Ascending aorta (tissue), 2 donors: ENCODE results near the gene RARS2. TPM values are rescaled to one million over a fixed set of nuclear protein-coding genes. Genes with fewer than 3 reads are reported as not detected.
"Not testable (repeated sequence)": the region's sequence is repeated elsewhere in the genome, so short reads cannot be mapped to it uniquely, and the experiment has no call there.

Experiments
- DNase-seq, 2 donors: peaks; one replicate each; pipeline ENCODE4 v3.0.0-alpha.2; 2019; ENCODE audit warnings: low spot score in 2 of 2
- H3K27ac ChIP-seq, 2 donors: fragments of 200-600 bp; sonication (generic); one replicate each; pipeline ENCODE4 v1.5.1; 2016 to 2017; ENCODE audit warnings: mild to moderate bottlenecking in 1 of 2
- H3K27me3 ChIP-seq: fragments of 200-600 bp; sonication (generic); one replicate; pipeline ENCODE4 v1.5.1; 2017
- H3K36me3 ChIP-seq, 2 donors: fragments of 200-600 bp; sonication (generic); one replicate each; pipeline ENCODE4 v1.5.1; 2016
- H3K4me1 ChIP-seq, 2 donors: fragments of 200-600 bp; sonication (generic); one replicate each; pipeline ENCODE4 v1.5.1; 2016 to 2017; ENCODE audit warnings: mild to moderate bottlenecking in 1 of 2
- H3K4me3 ChIP-seq, 2 donors: fragments of 200-600 bp; sonication (generic); one replicate each; pipeline ENCODE4 v1.5.1; 2016 to 2017; ENCODE audit warnings: mild to moderate bottlenecking in 1 of 2
- H3K9me3 ChIP-seq, 2 donors: fragments of 200-600 bp; sonication (generic); one replicate each; pipeline ENCODE4 v1.5.1; 2016
- CTCF ChIP-seq, 3 experiments: fragments of 200-600 bp in 2 of 3; fragments of 450-650 bp in 1 of 3; sonication (generic) in 2 of 3; IDR thresholded peaks; one replicate each; pipeline ENCODE4 v1.5.1; 2016 to 2019; ENCODE audit warnings: antibody characterized with exemption in 3 of 3, mild to moderate bottlenecking in 1 of 3, moderate library complexity in 1 of 3
- intact Hi-C: fragments of 100-400 bp; cut with DNase I; formaldehyde crosslinking; loops from one replicate; pipeline ENCODE4 v1.15.1; 2023
- total RNA-seq: library from RNA; depleted of rRNA; stranded (reverse); fragments of >200 nt; gene quantifications from one replicate; pipeline ENCODE4 v1.1.0, GENCODE V29; 2016

RARS2 gene
- total RNA-seq, 1 donor from 2014 or later, result 1.7 TPM

GRCh38 chr6:87630746-87631145 lies 41.0 kb upstream of the RARS2 start:
- TF ChIP-seq CTCF (IDR thresholded peaks at IDR 0.05), result no peak
- no peaks in the 10 kb centered on the region for H3K27me3 ChIP-seq
- intact Hi-C loops, result no loop called here
- no peaks in the 10 kb centered on the region for H3K4me1 ChIP-seq
- H3K36me3 ChIP-seq, result peaks cover 5 to 24% of the 10 kb centered on the region in 2 donors
- no peak overlapping the region for H3K4me3 ChIP-seq
- no peak overlapping the region for H3K27ac ChIP-seq
- no peak for DNase-seq
- no peaks in the 10 kb centered on the region for H3K9me3 ChIP-seq

GRCh38 chr6:87628881-87629280 lies 39.1 kb upstream of the RARS2 start:
- H3K9me3 ChIP-seq, result no peaks in the 10 kb centered on the region
- H3K27me3 ChIP-seq, result no peaks in the 10 kb centered on the region
- no peak overlapping the region for H3K4me3 ChIP-seq
- H3K27ac ChIP-seq, result no peak overlapping the region
- intact Hi-C loops, result no loop called here
- H3K36me3 ChIP-seq, result peaks cover under 1 to 15% of the 10 kb centered on the region in 2 donors
- no peak for DNase-seq
- no peak for TF ChIP-seq CTCF (IDR thresholded peaks at IDR 0.05)
- no peaks in the 10 kb centered on the region for H3K4me1 ChIP-seq

- Histone ChIP-seq H3K27me3 (no peaks in the 10 kb centered on the region), H3K27ac (no peak overlapping the region), H3K4me1 (no peaks in the 10 kb centered on the region), H3K9me3 (no peaks in the 10 kb centered on the region), H3K4me3 (no peak overlapping the region), H3K36me3 (peaks cover 0 to 15% of the 10 kb centered on the region in 2 donors)
- DNase-seq, result no peak
- intact Hi-C loops, result no loop called here
- TF ChIP-seq CTCF (IDR thresholded peaks at IDR 0.05), result no peak
Observed at GRCh38 chr6:87628424-87628823, 38.6 kb upstream of the RARS2 start.

- no peaks in the 10 kb centered on the region for H3K9me3 ChIP-seq
- intact Hi-C loops, result no loop called here
- no peak overlapping the region for H3K4me3 ChIP-seq
- no peak for DNase-seq
- no peaks in the 10 kb centered on the region for H3K36me3 ChIP-seq
- no peaks in the 10 kb centered on the region for H3K4me1 ChIP-seq
- TF ChIP-seq CTCF (IDR thresholded peaks at IDR 0.05), result no peak
- H3K27me3 ChIP-seq, result no peaks in the 10 kb centered on the region
- peak overlapping the region; percentile 57 to 78 for H3K27ac ChIP-seq
Observed at GRCh38 chr6:87623248-87623647, 33.5 kb upstream of the RARS2 start.

GRCh38 chr6:87618531-87618930 lies 28.7 kb upstream of the RARS2 start:
- no peak for DNase-seq
- intact Hi-C loops, result no loop called here
- Histone ChIP-seq H3K36me3 (peaks cover 8 to 15% of the 10 kb centered on the region in 2 donors), H3K27ac (no peak overlapping the region), H3K4me3 (no peak overlapping the region), H3K9me3 (no peaks in the 10 kb centered on the region), H3K27me3 (no peaks in the 10 kb centered on the region), H3K4me1 (no peaks in the 10 kb centered on the region)
- TF ChIP-seq CTCF (IDR thresholded peaks at IDR 0.05), result no peak

- no peak for TF ChIP-seq CTCF (IDR thresholded peaks at IDR 0.05)
- no peak for DNase-seq
- Histone ChIP-seq H3K27ac (no peak overlapping the region), H3K4me1 (no peaks in the 10 kb centered on the region), H3K36me3 (peaks cover 15 to 25% of the 10 kb centered on the region in 2 donors), H3K27me3 (no peaks in the 10 kb centered on the region), H3K9me3 (no peaks in the 10 kb centered on the region), H3K4me3 (no peak overlapping the region)
- intact Hi-C loops, result no loop called here
Observed at GRCh38 chr6:87617405-87617804, 27.6 kb upstream of the RARS2 start.

GRCh38 chr6:87613018-87613417 lies 23.2 kb upstream of the RARS2 start:
- H3K27ac ChIP-seq, H3K4me1 ChIP-seq, H3K27me3 ChIP-seq, H3K4me3 ChIP-seq, H3K9me3 ChIP-seq, DNase-seq, intact Hi-C loops: not testable (repeated sequence)
- peaks cover 28 to 49% of the 10 kb centered on the region in 2 donors for H3K36me3 ChIP-seq
